ENCODE data around the gene SP6.

The SP6 gene

GRCh38 chr17:47879028-47879585 lies 28.1 kb upstream of the SP6 start:
- DNase-seq = no peak

- no peak for DNase-seq
Measured at GRCh38 chr17:47878203-47879027, 27.5 kb upstream of the SP6 start.

- DNase-seq = no peak
Measured at GRCh38 chr17:47877368-47878034, 26.5 kb upstream of the SP6 start.

GRCh38 chr17:47875011-47875985 lies 24.3 kb upstream of the SP6 start:
- DNase-seq = no peak

- no peak for DNase-seq
Measured at GRCh38 chr17:47873200-47874090, 22.5 kb upstream of the SP6 start.

- DNase-seq = no peak
Measured at GRCh38 chr17:47872651-47873161, 21.7 kb upstream of the SP6 start.

- no peak for DNase-seq
Measured at GRCh38 chr17:47872019-47872650, 21.2 kb upstream of the SP6 start.

GRCh38 chr17:47871048-47871447 lies 20.1 kb upstream of the SP6 start:
- DNase-seq = no peak

- DNase-seq = no peak
Measured at GRCh38 chr17:47870056-47870455, 19.1 kb upstream of the SP6 start.

GRCh38 chr17:47869114-47869513 lies 18.2 kb upstream of the SP6 start:
- no peak for DNase-seq

- DNase-seq = no peak
Measured at GRCh38 chr17:47867813-47868533, 17.0 kb upstream of the SP6 start.

GRCh38 chr17:47866941-47867340 lies 16.0 kb upstream of the SP6 start:
- no peak for DNase-seq

GRCh38 chr17:47864791-47865216 lies 13.8 kb upstream of the SP6 start:
- DNase-seq = no peak

- DNase-seq = no peak
Measured at GRCh38 chr17:47862621-47863440, 11.9 kb upstream of the SP6 start.

- no peak for DNase-seq
Measured at GRCh38 chr17:47860386-47860785, 9.4 kb upstream of the SP6 start.

- no peak for DNase-seq
Measured at GRCh38 chr17:47857551-47858455, 6.8 kb upstream of the SP6 start.

GRCh38 chr17:47856830-47857229 lies 5.9 kb upstream of the SP6 start:
- DNase-seq = no peak

GRCh38 chr17:47855737-47856136 lies 4.8 kb upstream of the SP6 start:
- no peak for DNase-seq

All from C1 segment of cervical spinal cord (tissue), 14 donors.